IMR-90 (cell line): ENCODE data around the gene ATG4A. TPM values are rescaled to one million over a fixed set of nuclear protein-coding genes. Genes with fewer than 3 reads are reported as not detected.

Experiments used
- ATAC-seq: fragments of 200-7000 bp; cut with Tn5 transposase; 2 replicates; pipeline ENCODE4 v1.9.1; 2020; ENCODE audit warnings: low read depth, mild to moderate bottlenecking, moderate library complexity
- BruUV-seq: library from RNA; stranded (reverse); fragments of 400-500 nt; replicated peaks from 2 replicates; lab custom pipeline; 2021; lab: Mats Ljungman, UMichigan
- CTCF ChIA-PET: fragments of 300-600 bp; formaldehyde crosslinking; extraction: SDS; loops from one replicate; lab custom pipeline; 2021; ENCODE audit warnings: antibody characterized with exemption; lab: Yijun Ruan, JAX
- POLR2A ChIA-PET: fragments of 300-600 bp; sonication (Branson Sonifier 250); formaldehyde crosslinking; loops from one replicate; lab custom pipeline; 2022; ENCODE audit warnings: antibody characterized with exemption; ENCODE audit not compliant: unreplicated experiment; lab: Charles Lee
- DNase-seq: peaks from one replicate; pipeline ENCODE4 v3.0.0; 2013
- H2AFZ ChIP-seq: replicated peaks from 2 replicates; pipeline ENCODE3; 2013; ENCODE audit warnings: low read length, mild to moderate bottlenecking; ENCODE audit not compliant: poor library complexity
- H2AK5ac ChIP-seq: 2 replicates; pipeline ENCODE4 v1.6.1; 2013; ENCODE audit warnings: low read depth, low read length, inconsistent platforms
- H2AK9ac ChIP-seq: replicated peaks from 2 replicates; pipeline ENCODE3; 2013; ENCODE audit warnings: mild to moderate bottlenecking, low read depth, low read length, moderate library complexity; ENCODE audit not compliant: poor library complexity
- H2BK120ac ChIP-seq: 2 replicates; pipeline ENCODE4 v1.6.1; 2013; ENCODE audit warnings: low read depth, low read length, inconsistent platforms
- H2BK15ac ChIP-seq: 3 replicates; pipeline ENCODE4 v1.6.1; 2013; ENCODE audit warnings: low read depth, low read length, inconsistent platforms
- H2BK20ac ChIP-seq: 2 replicates; pipeline ENCODE4 v1.6.1; 2013; ENCODE audit warnings: low read depth, mild to moderate bottlenecking, inconsistent platforms, low read length, moderate library complexity
- H2BK5ac ChIP-seq: 2 replicates; pipeline ENCODE4 v1.6.1; 2013; ENCODE audit warnings: mild to moderate bottlenecking, low read depth, low read length, inconsistent platforms; ENCODE audit not compliant: poor library complexity, severe bottlenecking
- H3K14ac ChIP-seq: replicated peaks from 2 replicates; pipeline ENCODE4 v1.6.1; 2013; ENCODE audit warnings: low read depth, low read length, inconsistent platforms
- H3K18ac ChIP-seq: 2 replicates; pipeline ENCODE4 v1.6.1; 2013; ENCODE audit warnings: low read depth, low read length, control low read depth
- H3K23ac ChIP-seq: 2 replicates; pipeline ENCODE4 v1.6.1; 2013; ENCODE audit warnings: low read depth, low read length, inconsistent platforms
- H3K27ac ChIP-seq: 2 replicates; pipeline ENCODE4 v1.5.1; 2013; ENCODE audit warnings: mild to moderate bottlenecking, control low read depth, low read length; ENCODE audit not compliant: insufficient read depth
- H3K27me3 ChIP-seq: 2 replicates; pipeline ENCODE4 v1.6.1; 2013; ENCODE audit warnings: low read length; ENCODE audit not compliant: control insufficient read depth, insufficient read depth
- H3K36me3 ChIP-seq: 2 replicates; pipeline ENCODE4 v1.6.1; 2013; ENCODE audit warnings: low read length, mixed read lengths; ENCODE audit not compliant: control insufficient read depth, insufficient read depth
- H3K4ac ChIP-seq: 2 replicates; pipeline ENCODE4 v1.6.1; 2013; ENCODE audit warnings: low read depth, low read length, inconsistent platforms
- H3K4me1 ChIP-seq: 2 replicates; pipeline ENCODE4 v1.6.1; 2013; ENCODE audit warnings: low read length, mixed read lengths; ENCODE audit not compliant: control insufficient read depth, insufficient read depth
- H3K4me2 ChIP-seq: 2 replicates; pipeline ENCODE4 v1.6.1; 2013; ENCODE audit warnings: low read depth, mild to moderate bottlenecking, control low read depth, low read length, moderate library complexity
- H3K4me3 ChIP-seq: 2 replicates; pipeline ENCODE4 v1.5.1; 2013; ENCODE audit warnings: low read depth, mild to moderate bottlenecking, control low read depth, low read length, moderate library complexity; ENCODE audit not compliant: insufficient read depth
- H3K56ac ChIP-seq: 2 replicates; pipeline ENCODE4 v1.6.1; 2013; ENCODE audit warnings: low read length, inconsistent platforms; ENCODE audit not compliant: insufficient read depth; ENCODE audit errors: extremely low read depth
- H3K79me1 ChIP-seq, 2 experiments: 2 replicates each; pipeline ENCODE4 v1.6.1; 2013; ENCODE audit warnings: low read length in 2 of 2, inconsistent platforms in 1 of 2, low read depth in 1 of 2
- H3K9ac ChIP-seq: 2 replicates; pipeline ENCODE4 v1.6.1; 2013; ENCODE audit warnings: low read depth, low read length, control low read depth
- H3K9me1 ChIP-seq: 2 replicates; pipeline ENCODE4 v1.6.1; 2013; ENCODE audit warnings: low read length, inconsistent platforms; ENCODE audit not compliant: insufficient read depth
- H3K9me3 ChIP-seq: 2 replicates; pipeline ENCODE4 v1.6.1; 2013; ENCODE audit warnings: low read length; ENCODE audit not compliant: control insufficient read depth, insufficient read depth
- H4K20me1 ChIP-seq: 2 replicates; pipeline ENCODE4 v1.6.1; 2013; ENCODE audit warnings: low read length, inconsistent platforms; ENCODE audit not compliant: insufficient read depth
- H4K5ac ChIP-seq: 2 replicates; pipeline ENCODE4 v1.6.1; 2013; ENCODE audit warnings: mild to moderate bottlenecking, low read depth, low read length, control low read depth
- H4K8ac ChIP-seq, 2 experiments: 2 replicates each; pipeline ENCODE4 v1.6.1; 2013; ENCODE audit warnings: low read depth in 2 of 2, low read length in 2 of 2, control low read depth in 1 of 2, inconsistent platforms in 1 of 2
- H4K91ac ChIP-seq: 2 replicates; pipeline ENCODE4 v1.6.1; 2013; ENCODE audit warnings: low read depth, low read length, inconsistent platforms; ENCODE audit not compliant: insufficient read depth
- BHLHE40 ChIP-seq: fragments of 150-350 bp; IDR thresholded peaks from 2 replicates; pipeline ENCODE4 v1.6.1; 2016; ENCODE audit warnings: mild to moderate bottlenecking, low read depth, low read length
- ELK1 ChIP-seq: fragments of 150-350 bp; IDR thresholded peaks from 2 replicates; pipeline ENCODE4 v1.6.1; 2016; ENCODE audit warnings: low read depth, mild to moderate bottlenecking, low read length, moderate library complexity, borderline replicate concordance
- FOS ChIP-seq: fragments of 150-350 bp; IDR thresholded peaks from 2 replicates; pipeline ENCODE4 v1.6.1; 2016; ENCODE audit warnings: low read depth, low read length
- MAFK ChIP-seq: IDR thresholded peaks from 2 replicates; pipeline ENCODE4 v1.6.1; 2012; ENCODE audit warnings: low read depth, low read length, improper control_type of control experiment
- MAZ ChIP-seq: IDR thresholded peaks from 2 replicates; pipeline ENCODE4 v1.6.1; 2012; ENCODE audit warnings: low read depth, mild to moderate bottlenecking, low read length, improper control_type of control experiment, moderate library complexity, borderline replicate concordance
- POLR2A ChIP-seq: IDR thresholded peaks from 2 replicates; pipeline ENCODE4 v1.6.1; 2012; ENCODE audit warnings: mild to moderate bottlenecking, low read depth, low read length
- RCOR1 ChIP-seq: IDR thresholded peaks from 2 replicates; pipeline ENCODE4 v1.6.1; 2012; ENCODE audit warnings: mild to moderate bottlenecking, low read length, improper control_type of control experiment; ENCODE audit not compliant: insufficient replicate concordance
- WGBS, 2 experiments: methylation state at CpG; one replicate each; pipeline versions ENCODE4 v1.1.5 to v1.1.7; 2013; ENCODE audit warnings: missing lambda C conversion rate in 2 of 2; ENCODE audit not compliant: insufficient read length in 1 of 2; ENCODE audit errors: extremely low coverage in 2 of 2; 5-methylcytosine and 5-hydroxymethylcytosine counted together
- dilution Hi-C: fragments of 300-500 bp; cut with HindIII; formaldehyde crosslinking; loops from one replicate; pipeline ENCODE4 v1.14.3; 2018; ENCODE audit warnings: low sequenced_read_pairs; ENCODE audit not compliant: unreplicated experiment
- in situ Hi-C: fragments of 300-500 bp; cut with MboI; formaldehyde crosslinking; loops from 3 replicates; pipeline ENCODE4 v1.14.3; 2019; ENCODE audit warnings: low sequenced_read_pairs, inconsistent platforms, mixed read lengths
- intact Hi-C: fragments of 100-400 bp; cut with micrococcal nuclease; formaldehyde crosslinking; loops from 2 replicates; pipeline ENCODE4 v1.10.0; 2022
- polyA plus RNA-seq, 3 experiments: library from polyadenylated mRNA; depleted of rRNA; stranded (reverse); fragments of >200 nt; gene quantifications; 2 replicates each; pipeline ENCODE4 v1.2.3, GENCODE V29; 2012; ENCODE audit warnings: low replicate concordance in 1 of 3
- total RNA-seq: library from RNA; depleted of rRNA; stranded (reverse); fragments of >200 nt; gene quantifications from 2 replicates; pipeline ENCODE4 v1.2.3, GENCODE V29; 2012
- TF ChIP-seq, protein P1 (sequence below): fragments of 150-350 bp; IDR thresholded peaks from 2 replicates; pipeline ENCODE4 v1.6.1; 2017; ENCODE audit warnings: mild to moderate bottlenecking, antibody characterized with exemption, low read length, low read depth
- TF ChIP-seq, protein P2 (sequence below): conservative IDR thresholded peaks from 2 replicates; pipeline ENCODE4 v1.5.1; 2012; ENCODE audit warnings: mild to moderate bottlenecking, low read depth, low read length, improper control_type of control experiment

Gene ATG4A
- total and polyA plus RNA-seq, 2 of the 4 experiments (the other 2 are of a cell fraction), result 8.2 to 14.7 TPM

DNA sequence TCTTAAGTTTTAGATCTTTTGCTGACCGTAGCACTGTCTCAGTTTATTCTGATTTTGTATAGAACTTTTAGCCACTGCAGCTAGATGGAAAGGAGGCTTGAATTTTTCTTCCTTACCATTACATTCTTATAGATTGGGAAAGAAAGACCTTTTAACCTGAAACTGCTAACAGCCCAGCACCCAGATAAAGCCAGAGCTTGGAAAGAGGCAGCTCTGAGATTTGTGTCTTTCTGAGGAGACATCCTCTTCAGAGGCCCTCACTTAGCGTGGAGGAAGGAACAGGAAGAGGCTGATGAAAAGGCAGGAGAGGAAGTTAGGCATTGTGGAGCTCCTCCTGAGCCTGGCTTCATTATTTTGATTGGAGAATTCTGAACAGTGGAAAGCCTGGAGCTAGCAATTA is 35.1 kb downstream of the ATG4A start:
- Histone ChIP-seq H3K4me3 (no peak overlapping the region), H3K23ac (no peak overlapping the region), H2BK5ac (no peak overlapping the region), H2BK120ac (no peak overlapping the region), H3K4me1 (peaks cover 3% of the 10 kb centered on the region), H2BK20ac (no peak overlapping the region), H3K18ac (no peak overlapping the region), H3K79me1 (no peaks in the 10 kb centered on the region), H3K9me1 (0 out of 2 replicates have a peak, but pooled peaks cover 3% of the 10 kb centered on the region), H3K27ac (no peak overlapping the region; the same call in 1 of the 2 replicates), H3K4me2 (no peak overlapping the region), H4K8ac (no peak overlapping the region), H4K20me1 (no peaks in the 10 kb centered on the region), H2AK5ac (no peak overlapping the region), H3K56ac (no peak overlapping the region), H3K36me3 (no peaks in the 10 kb centered on the region; the same call in 1 of the 2 replicates), H4K91ac (no peak overlapping the region), H2BK15ac (no peak overlapping the region), H3K9me3 (no peaks in the 10 kb centered on the region), H2AK9ac (no peak overlapping the region), H3K4ac (no peak overlapping the region), H3K9ac (no peak overlapping the region), H2AFZ (no peak overlapping the region), H3K14ac (no peak overlapping the region), H4K5ac (no peak overlapping the region), H3K27me3 (no peaks in the 10 kb centered on the region; the same call in 1 of the 2 replicates)
- CTCF ChIA-PET, result no interaction called here
- WGBS, 2 experiments, result 40% methylated on average over 1 of the region's 2 CpGs; no CpG with 5 or more reads in 1 of the 2 experiments
- peak; percentile 11 for DNase-seq
- POLR2A ChIA-PET, result no interaction called here
- peak; percentile 46; the same call in 1 of the 2 replicates for ATAC-seq
- dilution Hi-C loops (no loop called here), in situ Hi-C loops (no loop called here), intact Hi-C loops (no loop called here)
- TF ChIP-seq BHLHE40, result no peak
- TF ChIP-seq RCOR1, result no peak
- TF ChIP-seq MAFK, result no peak
- TF ChIP-seq MAZ, result no peak
- TF ChIP-seq ELK1, result no peak
- no peak for TF ChIP-seq FOS
- TF ChIP-seq POLR2A, result no peak
- TF ChIP-seq, protein P1, sequence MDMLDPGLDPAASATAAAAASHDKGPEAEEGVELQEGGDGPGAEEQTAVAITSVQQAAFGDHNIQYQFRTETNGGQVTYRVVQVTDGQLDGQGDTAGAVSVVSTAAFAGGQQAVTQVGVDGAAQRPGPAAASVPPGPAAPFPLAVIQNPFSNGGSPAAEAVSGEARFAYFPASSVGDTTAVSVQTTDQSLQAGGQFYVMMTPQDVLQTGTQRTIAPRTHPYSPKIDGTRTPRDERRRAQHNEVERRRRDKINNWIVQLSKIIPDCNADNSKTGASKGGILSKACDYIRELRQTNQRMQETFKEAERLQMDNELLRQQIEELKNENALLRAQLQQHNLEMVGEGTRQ, result no peak
- TF ChIP-seq, protein P2, sequence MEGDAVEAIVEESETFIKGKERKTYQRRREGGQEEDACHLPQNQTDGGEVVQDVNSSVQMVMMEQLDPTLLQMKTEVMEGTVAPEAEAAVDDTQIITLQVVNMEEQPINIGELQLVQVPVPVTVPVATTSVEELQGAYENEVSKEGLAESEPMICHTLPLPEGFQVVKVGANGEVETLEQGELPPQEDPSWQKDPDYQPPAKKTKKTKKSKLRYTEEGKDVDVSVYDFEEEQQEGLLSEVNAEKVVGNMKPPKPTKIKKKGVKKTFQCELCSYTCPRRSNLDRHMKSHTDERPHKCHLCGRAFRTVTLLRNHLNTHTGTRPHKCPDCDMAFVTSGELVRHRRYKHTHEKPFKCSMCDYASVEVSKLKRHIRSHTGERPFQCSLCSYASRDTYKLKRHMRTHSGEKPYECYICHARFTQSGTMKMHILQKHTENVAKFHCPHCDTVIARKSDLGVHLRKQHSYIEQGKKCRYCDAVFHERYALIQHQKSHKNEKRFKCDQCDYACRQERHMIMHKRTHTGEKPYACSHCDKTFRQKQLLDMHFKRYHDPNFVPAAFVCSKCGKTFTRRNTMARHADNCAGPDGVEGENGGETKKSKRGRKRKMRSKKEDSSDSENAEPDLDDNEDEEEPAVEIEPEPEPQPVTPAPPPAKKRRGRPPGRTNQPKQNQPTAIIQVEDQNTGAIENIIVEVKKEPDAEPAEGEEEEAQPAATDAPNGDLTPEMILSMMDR, result no peak
- no TSS peak for BruUV-seq
